Esophagus (tissue), 2 donors: ENCODE data around the gene CREBBP. TPM values are rescaled to one million over a fixed set of nuclear protein-coding genes. Genes with fewer than 3 reads are reported as not detected.

Experiments
- H3K27ac ChIP-seq, 2 donors: one replicate each; pipeline ENCODE4 v1.5.1; 2013; ENCODE audit warnings: low read depth in 2 of 2, mild to moderate bottlenecking in 2 of 2, inconsistent platforms in 1 of 2, low read length in 1 of 2, moderate library complexity in 1 of 2
- H3K27me3 ChIP-seq, 2 donors: one replicate each; pipeline ENCODE4 v1.6.1; 2013; ENCODE audit warnings: low read length in 2 of 2, control low read depth in 1 of 2, mild to moderate bottlenecking in 1 of 2; ENCODE audit not compliant: insufficient read depth in 2 of 2, control insufficient read depth in 1 of 2
- H3K36me3 ChIP-seq, 2 donors: one replicate each; pipeline ENCODE4 v1.6.1; 2013; ENCODE audit warnings: low read length in 1 of 2; ENCODE audit not compliant: control insufficient read depth in 2 of 2, insufficient read depth in 2 of 2
- H3K4me1 ChIP-seq, 2 donors: one replicate each; pipeline ENCODE4 v1.6.1; 2013; ENCODE audit warnings: low read length in 1 of 2; ENCODE audit not compliant: control insufficient read depth in 2 of 2, insufficient read depth in 2 of 2
- H3K4me3 ChIP-seq, 2 donors: one replicate each; pipeline ENCODE4 v1.5.1; 2013; ENCODE audit warnings: low read length in 2 of 2, mild to moderate bottlenecking in 2 of 2, low read depth in 1 of 2, moderate library complexity in 1 of 2
- H3K9me3 ChIP-seq, 2 donors: one replicate each; pipeline ENCODE4 v1.6.1; 2013; ENCODE audit warnings: mild to moderate bottlenecking in 2 of 2, low read depth in 1 of 2, low read length in 1 of 2, moderate library complexity in 1 of 2; ENCODE audit not compliant: control insufficient read depth in 2 of 2, insufficient read depth in 1 of 2
- WGBS, 2 donors: extraction: QIAGEN DNeasy Blood & Tissue Kit; methylation state at CpG; one replicate each; pipeline ENCODE4 v1.1.7; 2013; 5-methylcytosine and 5-hydroxymethylcytosine counted together
- polyA plus RNA-seq, 2 donors: library from polyadenylated mRNA; stranded (reverse); fragments of 200-250 nt; gene quantifications; one replicate each; pipeline ENCODE4 v1.2.3, GENCODE V29; 2013
- donor health status: healthy with polysubstance abuse.
- donor health status: Bipolar disorder and iron deficiency.

The CREBBP gene
- polyA plus RNA-seq, 2 donors: 8.4 to 20.2 TPM

- H3K27ac ChIP-seq: peak overlapping the region in 1 of 2 donors; percentile 74
- 85 to 86% methylated on average over 12 of the region's 12 CpGs for WGBS, 2 donors
- H3K4me1 ChIP-seq: peaks cover 3 to 4% of the 10 kb centered on the region in 2 donors
- H3K9me3 ChIP-seq: no peaks in the 10 kb centered on the region
- H3K4me3 ChIP-seq: no peak overlapping the region
- H3K36me3 ChIP-seq: peaks cover 17 to 24% of the 10 kb centered on the region in 2 donors
- no peaks in the 10 kb centered on the region for H3K27me3 ChIP-seq
Measured at GRCh38 chr16:3792472-3793012, 88.0 kb downstream of the CREBBP start.

DNA sequence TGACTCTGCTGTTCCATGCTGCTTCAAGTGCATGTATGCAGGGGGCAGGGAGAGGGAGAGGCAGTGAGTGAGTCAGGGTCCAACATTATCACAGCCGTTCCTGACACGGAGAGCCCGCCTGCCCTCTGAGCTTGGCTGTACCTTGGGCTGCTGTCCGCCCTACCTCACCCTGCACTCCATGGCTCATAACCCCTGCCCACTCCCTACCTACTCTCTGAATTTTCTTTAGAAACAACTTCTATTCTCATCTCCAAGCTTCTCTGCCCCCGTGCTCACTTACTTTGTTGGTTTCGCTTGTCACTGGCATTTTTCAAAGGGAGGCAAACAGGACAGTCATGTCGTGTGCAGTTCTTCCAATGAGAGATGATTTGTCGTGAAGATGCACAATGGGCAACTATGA is 88.8 kb downstream of the CREBBP start:
- 91 to 95% methylated on average over 8 of the region's 8 CpGs for whole genome bisulfite sequencing, 2 donors
- no peak overlapping the region for H3K27ac ChIP-seq
- H3K9me3 ChIP-seq: no peaks in the 10 kb centered on the region
- no peaks in the 10 kb centered on the region for H3K27me3 ChIP-seq
- peaks cover 4 to 5% of the 10 kb centered on the region in 2 donors for H3K4me1 ChIP-seq
- H3K36me3 ChIP-seq: peaks cover 23 to 24% of the 10 kb centered on the region in 2 donors
- H3K4me3 ChIP-seq: no peak overlapping the region

- no peaks in the 10 kb centered on the region for H3K9me3 ChIP-seq
- peaks cover 4 to 5% of the 10 kb centered on the region in 2 donors for H3K4me1 ChIP-seq
- H3K27me3 ChIP-seq: no peaks in the 10 kb centered on the region
- H3K36me3 ChIP-seq: peaks cover 23 to 26% of the 10 kb centered on the region in 2 donors
- 72 to 77% methylated on average over 8 of the region's 8 CpGs for WGBS, 2 donors
- no peak overlapping the region for H3K4me3 ChIP-seq
- H3K27ac ChIP-seq: no peak overlapping the region
Measured at GRCh38 chr16:3789375-3790099, 91.0 kb downstream of the CREBBP start.

- WGBS, 2 donors: 82 to 83% methylated on average over 9 of the region's 9 CpGs
- Histone ChIP-seq H3K36me3 (peaks cover 23 to 27% of the 10 kb centered on the region in 2 donors), H3K27me3 (no peaks in the 10 kb centered on the region), H3K9me3 (no peaks in the 10 kb centered on the region), H3K27ac (no peak overlapping the region), H3K4me3 (no peak overlapping the region), H3K4me1 (peaks cover 4 to 5% of the 10 kb centered on the region in 2 donors)
Measured at GRCh38 chr16:3788711-3789374, 91.7 kb downstream of the CREBBP start.

- no peaks in the 10 kb centered on the region for H3K27me3 ChIP-seq
- no peak overlapping the region for H3K27ac ChIP-seq
- H3K36me3 ChIP-seq: peaks cover 23 to 27% of the 10 kb centered on the region in 2 donors
- peaks cover 4 to 5% of the 10 kb centered on the region in 2 donors for H3K4me1 ChIP-seq
- no peak overlapping the region for H3K4me3 ChIP-seq
- 87 to 88% methylated on average over 10 of the region's 10 CpGs for WGBS, 2 donors
- no peaks in the 10 kb centered on the region for H3K9me3 ChIP-seq
Measured at GRCh38 chr16:3787924-3788661, 92.4 kb downstream of the CREBBP start.

- Histone ChIP-seq H3K27ac (no peak overlapping the region), H3K4me3 (no peak overlapping the region), H3K4me1 (peaks cover 0 to 3% of the 10 kb centered on the region in 2 donors), H3K9me3 (no peaks in the 10 kb centered on the region), H3K27me3 (no peaks in the 10 kb centered on the region), H3K36me3 (peaks cover 12 to 17% of the 10 kb centered on the region in 2 donors)
- 93 to 95% methylated on average over 12 of the region's 12 CpGs for WGBS, 2 donors
Measured at GRCh38 chr16:3785413-3785812, 95.1 kb downstream of the CREBBP start.

DNA sequence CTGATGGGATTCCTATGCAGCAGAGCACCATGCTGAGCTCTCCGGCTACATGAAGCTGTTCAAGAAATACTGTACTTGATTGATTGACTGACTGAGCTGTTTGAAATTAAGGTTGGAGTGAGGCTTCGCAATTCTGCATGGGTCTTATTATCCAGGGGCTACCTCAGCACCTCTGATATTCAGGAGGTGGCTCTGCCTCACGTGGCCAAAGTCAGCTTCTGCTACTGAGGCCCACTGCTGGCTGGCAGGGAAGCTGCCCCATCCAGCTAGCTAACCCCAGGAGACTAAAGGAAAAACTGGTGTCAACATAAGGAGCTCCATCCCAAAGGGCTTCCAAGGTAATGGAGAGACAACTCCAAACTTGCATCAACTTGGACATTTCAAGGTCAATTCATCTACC is 97.0 kb downstream of the CREBBP start:
- WGBS, 2 donors: 89% methylated on average over 3 of the region's 3 CpGs
- no peak overlapping the region for H3K4me3 ChIP-seq
- H3K36me3 ChIP-seq: peaks cover 16 to 27% of the 10 kb centered on the region in 2 donors
- no peak overlapping the region for H3K27ac ChIP-seq
- peaks cover 0 to 3% of the 10 kb centered on the region in 2 donors for H3K4me1 ChIP-seq
- H3K9me3 ChIP-seq: no peaks in the 10 kb centered on the region
- H3K27me3 ChIP-seq: no peaks in the 10 kb centered on the region

GRCh38 chr16:3782566-3782965 is 97.9 kb downstream of the CREBBP start:
- peaks cover 0 to 3% of the 10 kb centered on the region in 2 donors for H3K4me1 ChIP-seq
- no peaks in the 10 kb centered on the region for H3K9me3 ChIP-seq
- H3K27me3 ChIP-seq: no peaks in the 10 kb centered on the region
- WGBS, 2 donors: 87 to 91% methylated on average over 7 of the region's 7 CpGs
- H3K27ac ChIP-seq: no peak overlapping the region
- H3K4me3 ChIP-seq: no peak overlapping the region
- H3K36me3 ChIP-seq: peaks cover 17 to 29% of the 10 kb centered on the region in 2 donors

DNA sequence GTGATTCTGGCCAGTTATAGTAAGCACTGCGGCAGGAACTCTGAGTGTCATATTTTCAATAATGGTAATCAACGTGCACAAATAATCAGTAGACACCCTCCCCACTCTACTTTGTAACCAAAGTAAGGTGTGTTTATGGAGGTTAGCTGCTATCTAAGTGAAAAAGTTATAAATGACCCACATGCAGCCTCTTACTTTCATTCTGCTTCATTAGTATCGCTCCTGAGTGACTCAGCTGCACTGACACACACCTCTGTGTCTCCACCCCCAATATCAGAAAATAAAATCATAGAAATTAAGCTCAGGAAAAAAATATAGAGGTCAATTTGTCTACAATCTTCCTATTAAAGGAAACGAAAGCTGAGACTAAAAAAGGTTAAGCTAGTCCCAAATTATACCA is 99.1 kb downstream of the CREBBP start:
- Histone ChIP-seq H3K4me3 (no peak overlapping the region), H3K9me3 (no peaks in the 10 kb centered on the region), H3K4me1 (no peaks in the 10 kb centered on the region), H3K36me3 (peaks cover 17 to 24% of the 10 kb centered on the region in 2 donors), H3K27me3 (no peaks in the 10 kb centered on the region), H3K27ac (no peak overlapping the region)
- 74 to 80% methylated on average over 4 of the region's 4 CpGs for WGBS, 2 donors
